AG04449 (cell line): Measurements from ENCODE around the gene DENND6B.
"Not testable (repeated sequence)": the region's sequence is repeated elsewhere in the genome, so short reads cannot be mapped to it uniquely, and the experiment has no call there.

Experiments
- CTCF ChIA-PET: fragments of 350-600 bp; formaldehyde crosslinking; extraction: SDS; loops from one replicate; lab custom pipeline; 2021; ENCODE audit warnings: antibody characterized with exemption; lab: Yijun Ruan, JAX
- POLR2A ChIA-PET: fragments of 400-600, 350-600 bp; formaldehyde crosslinking; extraction: SDS; loops from one replicate; lab custom pipeline; 2020; ENCODE audit warnings: antibody characterized with exemption, inconsistent platforms; lab: Yijun Ruan, JAX
- DNase-seq: peaks from one replicate; pipeline ENCODE4 v3.0.0-alpha.2; 2010; ENCODE audit warnings: low read depth, low spot score
- H3K4me3 ChIP-seq: 2 replicates; pipeline ENCODE4 v1.5.1; 2011; ENCODE audit warnings: low read depth, mild to moderate bottlenecking, control low read depth, low read length
- CTCF ChIP-seq: IDR thresholded peaks from one replicate; pipeline ENCODE4 v1.5.1; 2011; ENCODE audit warnings: mild to moderate bottlenecking, moderate library complexity, low read length, control low read depth, inconsistent platforms; ENCODE audit not compliant: insufficient read depth; ENCODE audit errors: missing control alignments

DENND6B gene

GRCh38 chr22:50341977-50342650 lies 15.3 kb upstream of the DENND6B start:
- no peak for DNase-seq
- ChIA-PET CTCF (interaction anchor here (0.7 to 2.7 kb wide), 34 partner anchors 9 to 196 kb away, joined by 3 to 92 read pairs (median 10); partner anchors contain the start of genes DENND6B, HDAC10, MAPK11 and MAPK12), POLR2A (interaction anchor here (0.5 to 1.6 kb wide), 4 partner anchors 19 to 90 kb away, joined by 3 to 5 read pairs (median 4); no protein-coding TSS in a partner anchor)
- peak; percentile 94 for TF ChIP-seq CTCF
- H3K4me3 ChIP-seq, result peak overlapping the region; percentile 72

DNA sequence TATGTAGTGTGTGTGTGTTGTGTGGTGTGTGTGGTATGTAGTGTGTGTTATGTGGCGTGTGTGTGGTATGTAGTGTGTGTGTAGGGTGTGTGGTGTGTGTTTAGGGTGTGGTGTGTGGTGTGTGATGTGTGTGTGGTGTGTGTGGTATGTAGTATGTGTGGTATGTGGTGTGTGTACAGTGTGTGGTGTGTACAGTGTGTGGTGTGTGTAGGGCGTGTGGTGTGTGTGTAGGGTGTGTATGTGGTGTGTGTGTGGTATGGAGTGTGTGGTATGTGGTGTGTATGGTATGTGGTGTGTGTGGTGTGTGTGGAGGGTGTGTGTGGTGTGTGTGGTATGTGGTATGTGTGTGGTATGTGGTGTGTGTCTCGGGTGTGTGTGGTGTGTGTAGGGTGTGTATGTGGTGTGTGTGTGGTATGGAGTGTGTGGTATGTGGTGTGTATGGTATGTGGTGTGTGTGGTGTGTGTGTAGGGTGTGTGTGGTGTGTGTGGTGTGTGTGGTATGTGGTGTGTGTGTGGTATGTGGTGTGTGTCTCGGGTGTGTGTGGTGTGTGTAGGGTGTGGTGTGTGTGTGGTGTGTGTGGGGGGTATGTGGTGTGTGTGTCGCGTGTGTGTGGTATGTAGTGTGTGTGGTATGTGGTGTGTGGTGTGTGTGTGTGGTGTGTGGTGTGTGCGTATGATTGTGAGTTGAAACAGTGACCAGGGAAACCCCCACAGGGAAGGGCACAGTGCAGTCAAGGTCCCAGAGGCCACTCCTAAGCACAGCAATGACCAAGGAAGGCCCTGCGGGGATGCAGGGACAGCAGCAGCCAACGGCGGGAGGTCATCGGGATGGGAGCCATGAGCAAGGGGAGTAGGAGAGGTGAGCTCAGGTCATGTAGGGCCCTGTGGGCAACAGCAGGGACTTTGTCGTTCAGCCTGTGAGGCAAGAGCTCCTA lies 13.4 kb upstream of the DENND6B start:
- CTCF ChIA-PET, result interaction anchor here (1.7 to 2.7 kb wide), 13 partner anchors 8 to 102 kb away, joined by 10 to 92 read pairs (median 24); partner anchors contain the start of genes DENND6B, HDAC10, MAPK11 and MAPK12
- TF ChIP-seq CTCF, result no peak
- POLR2A ChIA-PET, result no interaction called here
- H3K4me3 ChIP-seq, result no peak overlapping the region
- DNase-seq, result no peak

DNA sequence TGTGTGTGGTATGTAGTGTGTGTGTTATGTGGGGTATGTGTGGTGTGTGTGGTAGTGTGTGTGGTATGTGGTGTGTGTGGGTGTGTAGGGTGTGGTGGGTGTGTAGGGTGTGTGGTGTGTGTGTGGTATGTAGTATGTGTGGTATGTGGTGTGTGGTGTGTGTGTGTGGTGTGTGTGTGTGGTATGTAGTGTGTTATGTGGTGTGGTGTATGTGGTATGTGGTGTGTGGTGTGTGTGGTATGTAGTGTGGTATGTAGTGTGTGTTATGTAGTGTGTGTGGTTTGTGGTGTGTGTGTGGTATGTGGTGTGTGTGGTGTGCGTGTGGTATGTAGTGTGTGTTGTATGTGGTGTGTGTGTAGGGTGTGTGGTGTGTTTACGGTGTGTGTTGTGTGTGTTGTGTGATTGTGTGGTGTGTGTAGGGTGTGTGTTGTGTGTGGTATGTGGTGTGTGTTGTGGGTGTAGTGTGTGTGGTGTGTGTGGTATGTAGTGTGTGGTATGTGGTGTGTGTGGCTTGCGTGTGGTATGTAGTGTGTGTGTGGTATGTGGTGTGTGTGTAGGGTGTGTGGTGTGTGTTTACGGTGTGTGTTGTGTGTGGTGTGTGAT lies 12.1 kb upstream of the DENND6B start:
- CTCF ChIA-PET, result no interaction called here
- POLR2A ChIA-PET, result no interaction called here
- no peak for DNase-seq
- no peak overlapping the region for H3K4me3 ChIP-seq
- TF ChIP-seq CTCF, result no peak

DNA sequence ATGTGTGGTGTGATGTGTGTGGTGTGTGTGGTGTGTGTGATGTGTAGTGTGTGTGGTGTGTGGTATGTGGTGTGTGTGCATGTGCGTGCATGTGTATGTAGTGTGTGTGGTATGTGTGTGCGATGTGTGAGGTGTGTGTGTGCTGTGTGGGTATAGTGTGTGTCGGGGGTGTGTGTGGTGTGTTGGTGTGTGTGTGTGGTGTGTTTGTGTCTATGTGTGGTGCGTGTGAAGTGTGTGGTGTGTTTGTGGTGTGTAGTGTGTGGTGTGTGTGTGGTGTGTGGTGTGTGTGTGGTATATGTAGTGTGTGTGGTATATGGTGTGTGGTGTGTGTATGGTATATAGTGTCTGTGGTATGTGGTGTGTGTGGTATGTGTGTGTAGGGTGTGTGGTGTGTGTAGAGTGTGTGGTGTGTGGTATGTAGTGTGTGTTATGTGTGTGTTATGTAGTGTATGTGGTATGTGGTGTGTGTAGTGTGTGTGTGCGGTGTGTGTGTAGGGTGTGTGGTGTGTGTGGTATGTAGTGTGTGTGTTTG lies 11.3 kb upstream of the DENND6B start:
- POLR2A ChIA-PET, result no interaction called here
- TF ChIP-seq CTCF, result no peak
- DNase-seq, result no peak
- H3K4me3 ChIP-seq, result no peak overlapping the region
- CTCF ChIA-PET, result no interaction called here

- CTCF ChIA-PET, result no interaction called here
Observed at GRCh38 chr22:50337262-50338041, 10.6 kb upstream of the DENND6B start.

GRCh38 chr22:50334433-50334832 lies 7.6 kb upstream of the DENND6B start:
- CTCF ChIA-PET, result interaction anchor here (0.7 to 1.2 kb wide), 5 partner anchors 9 to 93 kb away, joined by 3 to 6 read pairs (median 4); no protein-coding TSS in a partner anchor
- H3K4me3 ChIP-seq, DNase-seq, POLR2A ChIA-PET: not testable (repeated sequence)

More at GRCh38 chr22:50337262-50338041, 10.6 kb upstream of the DENND6B start:
- no peak overlapping the region for H3K4me3 ChIP-seq
- no peak for TF ChIP-seq CTCF
- POLR2A ChIA-PET, result no interaction called here
- no peak for DNase-seq
